HG03095 (cell line): ENCODE data around the gene RAB11FIP4.

ENCODE experiments used
- ATAC-seq: cut with Tn5 transposase; IDR thresholded peaks from one replicate; pipeline ENCODE4 v1.9.1; 2021; ENCODE audit warnings: moderate library complexity; ENCODE audit not compliant: unreplicated experiment

The RAB11FIP4 gene

DNA sequence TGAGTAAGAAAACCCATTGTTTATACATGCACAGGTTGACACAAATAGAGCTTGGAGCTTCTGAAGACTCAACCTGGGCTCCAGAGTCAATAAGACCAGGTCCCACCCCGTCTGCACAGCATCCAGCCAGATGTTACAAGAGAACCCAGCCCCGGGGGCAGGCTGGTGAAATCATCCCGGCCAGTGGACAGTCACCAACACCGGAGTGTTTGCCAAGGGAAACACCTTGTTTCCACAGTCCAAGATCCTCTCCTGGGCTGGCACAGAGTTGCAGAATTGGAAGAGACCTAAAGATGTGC, 90.3 kb downstream of the RAB11FIP4 start:
- no peak for ATAC-seq

DNA sequence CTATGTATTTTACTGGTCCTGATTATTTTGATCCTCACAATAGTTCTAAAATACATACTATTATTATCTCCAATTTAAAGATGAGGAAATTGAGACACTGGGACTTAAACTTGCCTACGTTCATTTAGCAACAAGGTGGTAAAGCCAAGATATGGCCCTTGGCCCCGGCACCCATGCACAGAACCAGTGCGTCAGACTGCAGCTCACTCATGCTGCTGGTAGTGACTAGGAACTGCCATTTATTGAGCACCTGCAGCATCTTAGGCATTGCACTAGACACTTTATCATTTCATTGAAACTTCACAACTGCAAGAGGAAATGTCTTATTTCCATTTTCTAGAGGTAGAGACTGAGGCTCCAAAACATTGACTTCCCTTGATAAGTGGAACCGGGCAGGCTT, 93.3 kb downstream of the RAB11FIP4 start:
- ATAC-seq = no peak

DNA sequence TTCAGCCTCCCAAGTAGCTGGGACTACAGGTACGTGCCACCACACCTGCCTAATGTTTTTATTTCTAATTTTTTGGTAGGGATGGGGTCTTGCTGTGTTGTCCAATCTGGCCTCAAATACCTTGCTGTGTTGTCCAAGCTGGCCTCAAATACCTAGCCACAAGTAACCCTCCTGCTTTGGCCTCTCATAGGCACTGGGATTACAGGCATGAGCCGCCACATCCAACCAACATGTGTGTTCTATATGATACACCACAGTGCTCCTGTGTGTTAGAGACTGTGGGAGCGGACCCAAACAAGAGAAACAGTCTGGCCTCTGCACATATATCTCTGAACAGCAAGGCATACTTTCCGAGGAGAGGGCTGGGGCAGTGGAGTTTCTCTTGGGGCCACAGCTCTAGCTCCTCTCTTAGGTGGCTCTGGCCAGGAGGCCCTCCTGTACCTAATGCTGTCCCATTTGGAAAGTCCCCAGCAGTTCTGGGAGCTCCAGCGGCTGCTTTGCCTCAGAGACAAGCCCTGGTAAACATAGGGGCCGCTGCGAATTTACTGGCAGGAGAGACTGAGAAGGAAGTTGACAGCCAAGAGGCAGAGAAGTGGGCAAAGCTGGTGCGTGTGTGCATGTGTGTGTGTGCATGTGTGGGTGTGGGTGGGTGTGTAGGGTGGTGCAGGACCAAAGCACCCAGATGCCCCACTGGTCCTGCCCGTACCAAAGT, 95.0 kb downstream of the RAB11FIP4 start:
- ATAC-seq = no peak

DNA sequence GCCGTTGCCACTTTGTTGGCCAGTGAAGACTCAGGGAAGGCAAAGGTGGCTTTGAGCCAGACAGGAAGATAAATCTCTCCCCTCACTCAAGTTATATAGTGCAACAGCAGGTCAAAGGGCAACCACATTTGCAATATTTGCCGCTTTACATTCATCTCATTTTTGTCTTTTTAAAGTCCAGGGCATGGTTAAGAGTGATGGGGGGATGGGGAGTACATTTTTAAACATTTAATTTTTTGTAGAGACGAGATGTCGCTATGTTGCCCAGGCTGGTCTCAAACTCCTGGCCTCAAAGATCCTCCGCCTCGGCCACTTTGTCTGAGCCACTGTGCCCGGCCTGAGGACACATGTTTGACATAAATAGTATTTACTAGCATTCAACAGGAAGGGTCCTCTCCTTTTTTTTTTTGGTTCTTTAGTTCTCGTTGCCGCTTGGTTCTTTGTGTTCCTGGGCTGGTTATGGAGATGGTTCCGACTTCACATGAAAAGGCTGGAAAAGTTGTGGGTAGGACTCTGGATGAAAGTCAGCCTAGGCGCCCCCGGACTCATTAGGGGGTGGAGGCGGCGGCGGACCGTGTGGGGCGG, 95.7 kb downstream of the RAB11FIP4 start:
- ATAC-seq = no peak

DNA sequence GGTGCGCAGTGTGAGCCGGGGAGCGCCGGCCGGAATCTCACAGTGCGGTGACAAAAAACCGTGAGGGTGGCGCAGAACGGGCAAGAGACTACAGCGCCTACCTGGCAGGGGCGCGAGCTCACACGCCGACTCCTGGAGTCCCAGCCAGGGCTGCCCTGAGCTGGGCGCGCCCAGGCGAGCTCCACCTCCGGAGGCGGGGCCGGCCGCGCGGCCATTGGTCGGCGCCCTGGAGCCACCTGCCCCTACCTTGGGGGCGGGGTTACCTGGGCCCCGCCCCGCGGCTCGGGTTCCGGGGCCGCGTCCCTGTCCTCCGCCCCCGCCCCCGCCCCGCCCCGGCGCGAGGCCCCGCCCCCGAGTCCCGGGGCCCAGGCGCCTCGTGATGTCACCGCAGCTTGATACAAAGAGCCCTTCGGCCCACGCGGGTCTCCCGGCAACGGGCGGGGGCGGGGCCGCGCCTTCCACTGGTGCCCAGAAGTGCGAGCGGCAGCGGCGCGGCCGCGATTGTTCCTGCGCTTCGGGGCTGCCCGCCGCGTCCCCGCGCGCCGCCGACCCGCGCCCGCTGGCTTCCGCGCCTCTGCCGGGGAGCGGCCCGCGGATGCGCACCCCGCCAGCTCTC, 96.3 kb downstream of the RAB11FIP4 start:
- peak; percentile 62 for ATAC-seq

DNA sequence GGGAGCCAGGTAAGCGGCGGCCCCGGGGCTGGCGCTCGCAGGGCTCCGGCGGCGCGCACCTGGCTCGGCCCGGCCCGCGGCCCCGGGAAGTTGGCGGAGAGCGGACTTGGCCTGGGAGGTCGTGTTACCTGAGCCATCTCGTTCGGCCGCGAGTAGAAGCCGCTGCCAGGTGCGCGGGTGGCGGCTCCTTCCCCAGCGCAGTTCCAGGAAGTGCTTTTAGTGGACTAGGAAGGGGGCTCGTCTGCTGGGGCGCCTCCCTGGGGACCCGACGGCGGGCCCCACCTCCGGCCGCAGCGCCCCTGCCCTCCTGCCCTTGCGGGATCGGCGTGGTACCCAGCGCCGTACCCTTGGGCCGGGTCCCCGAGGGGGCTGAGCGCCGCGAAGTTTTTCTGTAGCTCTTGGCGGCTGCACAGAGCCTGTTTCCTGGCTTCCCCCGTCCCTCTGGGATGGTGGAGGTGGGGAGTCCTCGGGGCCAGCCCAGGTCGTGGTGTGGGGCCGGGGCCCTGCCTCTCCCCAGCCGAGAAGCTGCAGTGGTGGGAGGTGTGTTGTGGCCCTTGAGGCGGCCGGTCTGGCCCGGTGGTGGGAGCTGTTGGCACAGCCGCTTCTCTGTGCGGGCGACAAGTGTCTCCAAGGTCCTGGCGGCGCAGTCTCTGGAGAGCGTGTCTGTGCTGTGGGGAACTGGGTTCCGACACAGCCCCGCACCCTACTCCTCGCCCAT, 96.9 kb downstream of the RAB11FIP4 start:
- ATAC-seq = peak; percentile 7

DNA sequence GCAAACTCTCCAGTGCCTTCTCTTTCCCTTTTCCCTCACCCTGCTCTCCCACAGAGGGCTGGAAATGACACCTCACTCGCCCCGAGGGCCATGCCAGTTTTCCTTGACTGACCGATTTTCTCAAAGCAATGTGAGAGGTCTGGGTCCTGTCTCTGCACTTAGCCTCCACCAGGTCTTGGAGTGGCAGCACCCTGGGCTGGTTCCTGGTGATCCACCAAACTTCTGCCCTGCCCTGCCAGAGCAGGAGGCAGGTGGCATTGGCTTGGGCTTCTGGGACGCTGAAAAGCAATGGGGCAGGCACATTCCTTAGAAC, 97.5 kb downstream of the RAB11FIP4 start:
- no peak for ATAC-seq

DNA sequence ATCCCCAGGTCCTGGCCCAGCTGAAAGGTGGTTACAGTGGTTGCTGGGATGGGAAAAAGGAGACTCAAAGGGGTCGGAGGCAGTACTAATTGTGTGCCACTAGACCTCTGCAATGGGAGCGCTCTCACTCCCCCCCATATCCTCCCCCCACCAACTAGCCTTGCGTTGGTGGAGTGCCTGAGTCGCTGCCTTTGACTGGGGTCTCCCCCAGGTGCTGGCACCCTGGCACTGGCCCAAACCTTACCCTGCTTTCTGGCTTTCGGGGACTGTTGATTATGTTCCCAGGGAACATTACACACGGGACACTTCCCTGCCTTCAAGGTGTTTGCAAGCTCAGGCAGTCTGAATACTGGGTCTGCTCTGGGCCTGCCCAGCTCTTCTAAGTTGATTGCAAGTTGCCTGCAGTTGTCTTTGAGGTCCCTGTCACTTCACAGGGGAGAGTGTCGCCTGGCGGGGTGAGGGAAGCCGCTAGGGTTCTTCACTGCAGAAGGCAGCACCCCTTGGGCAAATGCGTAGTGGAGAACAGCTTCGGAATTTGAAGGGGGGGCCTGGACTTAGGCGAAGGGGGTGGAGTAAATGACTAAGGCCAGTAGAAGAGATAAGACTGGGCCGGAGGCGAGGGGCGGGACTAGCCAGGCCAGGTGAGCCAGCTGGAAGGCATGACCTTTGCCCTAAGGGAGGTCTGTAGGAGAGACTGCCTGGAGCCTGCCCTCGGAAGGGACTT, 98.0 kb downstream of the RAB11FIP4 start:
- ATAC-seq = no peak

DNA sequence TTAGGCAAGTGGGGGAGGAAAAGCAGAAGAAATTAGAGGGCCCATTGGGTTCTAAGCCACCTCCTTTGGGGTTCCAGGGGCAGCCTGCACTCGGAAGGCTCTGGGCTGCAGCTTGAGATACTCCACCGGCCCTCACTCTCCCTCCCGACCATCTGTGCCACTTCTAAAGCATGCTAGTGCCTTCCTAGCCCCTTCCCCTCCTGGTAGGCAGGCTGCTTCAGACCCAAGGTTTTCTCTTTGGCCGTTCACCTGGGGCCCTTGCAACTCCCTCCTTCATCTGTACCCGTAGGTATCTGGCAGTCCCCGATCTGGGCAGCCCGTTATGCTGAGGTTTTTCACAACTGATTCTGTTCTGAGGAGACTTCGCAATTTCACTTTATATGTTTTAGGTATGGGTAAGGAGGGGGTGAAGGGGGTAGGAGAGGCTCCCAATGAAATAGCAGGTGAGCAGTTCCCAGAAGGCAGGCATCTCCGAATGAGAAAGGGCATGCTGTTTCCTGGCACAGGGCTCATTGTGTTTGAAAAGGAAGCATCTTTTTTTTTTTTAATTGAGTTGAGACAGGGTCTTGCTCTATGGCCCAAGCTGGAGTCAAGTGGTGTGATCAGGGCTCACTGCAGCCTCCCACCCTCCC, 98.7 kb downstream of the RAB11FIP4 start:
- no peak for ATAC-seq

DNA sequence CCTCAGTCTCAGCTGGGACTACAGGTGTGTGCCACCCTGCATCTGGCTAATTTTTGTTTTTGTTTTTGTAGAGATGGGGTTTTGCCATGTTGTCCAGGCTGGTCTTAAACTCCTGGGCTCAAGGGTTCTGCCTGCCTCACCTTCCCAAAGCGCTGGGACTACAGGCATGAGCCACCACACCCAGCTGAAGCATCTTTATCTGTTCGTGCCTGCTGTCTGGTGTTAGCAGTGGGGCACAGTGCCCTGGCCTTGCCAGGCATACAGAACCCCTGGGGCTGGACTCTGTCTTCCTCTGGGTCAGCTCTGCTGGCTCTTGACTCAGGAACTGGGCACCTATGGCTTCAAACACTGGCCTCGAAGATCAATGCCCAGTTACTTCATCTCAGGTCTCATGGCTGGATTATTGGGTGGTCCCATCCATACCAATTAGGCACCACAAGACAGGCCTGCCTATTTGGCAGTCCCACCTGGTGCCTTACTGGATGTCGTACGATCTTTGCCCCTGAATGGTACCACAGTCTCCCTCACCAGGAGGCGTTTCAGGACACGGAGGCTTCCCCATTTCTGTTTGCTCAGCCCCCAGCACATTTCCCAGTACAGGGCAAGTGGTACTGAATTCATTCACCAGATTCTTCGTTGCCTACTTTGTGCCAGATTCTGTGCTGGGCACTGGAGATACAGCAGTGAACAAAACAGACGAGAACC, 99.3 kb downstream of the RAB11FIP4 start:
- no peak for ATAC-seq

DNA sequence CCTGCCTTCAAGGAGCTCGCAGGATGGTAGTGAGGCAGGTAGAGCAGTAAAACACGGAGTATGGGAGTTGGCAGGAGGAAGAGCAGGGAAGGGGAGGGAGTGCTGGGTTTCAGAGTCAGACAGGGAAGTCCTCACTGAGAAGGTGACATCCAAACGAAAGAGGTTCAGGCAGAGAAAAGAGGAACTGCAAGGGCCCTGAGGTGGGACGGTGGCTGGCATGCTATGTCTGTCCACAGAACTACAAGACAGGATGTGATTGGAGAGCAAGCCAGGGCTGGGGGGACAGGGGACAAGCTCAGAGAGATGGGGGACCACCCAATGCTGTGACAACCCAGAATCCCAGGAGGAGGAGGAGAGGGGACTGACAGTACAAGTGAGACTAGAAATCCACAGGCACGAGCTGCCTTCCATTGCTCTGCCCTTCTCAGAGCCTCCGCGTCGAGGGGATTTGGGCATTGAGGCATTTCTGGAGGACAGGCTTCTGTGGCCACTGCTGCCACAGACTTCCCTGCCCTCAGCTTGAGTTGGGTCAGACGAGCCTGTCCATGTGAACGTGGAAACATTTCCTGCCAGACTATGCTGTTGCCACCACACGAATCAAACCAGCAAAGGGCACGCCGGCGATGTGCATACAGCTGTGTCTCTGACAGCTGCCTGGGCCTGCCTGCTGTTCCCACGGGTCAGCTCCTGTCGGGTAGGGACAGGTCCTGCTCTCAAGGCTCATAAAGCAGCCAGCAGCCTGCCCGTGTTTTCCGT, 100.1 kb downstream of the RAB11FIP4 start:
- ATAC-seq = peak; percentile 26

DNA sequence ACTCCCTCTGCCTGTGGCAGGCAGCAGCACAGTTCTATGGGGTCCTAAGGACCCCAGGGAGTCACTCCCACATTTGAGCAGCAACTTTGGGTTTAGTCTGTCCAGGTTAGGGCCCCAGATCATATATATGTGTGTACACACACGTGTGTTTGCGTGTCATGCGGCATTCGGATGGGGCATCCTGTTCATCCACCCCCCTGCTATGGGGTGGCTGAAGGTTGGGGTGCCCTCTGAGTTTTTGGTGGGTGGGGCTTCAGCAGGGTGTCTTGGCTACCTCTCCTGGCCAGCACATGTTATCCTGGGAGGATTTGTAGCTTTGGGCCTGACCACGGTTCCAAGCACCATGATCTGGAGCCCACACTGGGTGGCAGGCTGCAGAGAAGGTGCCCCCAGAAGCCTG, 100.7 kb downstream of the RAB11FIP4 start:
- no peak for ATAC-seq

DNA sequence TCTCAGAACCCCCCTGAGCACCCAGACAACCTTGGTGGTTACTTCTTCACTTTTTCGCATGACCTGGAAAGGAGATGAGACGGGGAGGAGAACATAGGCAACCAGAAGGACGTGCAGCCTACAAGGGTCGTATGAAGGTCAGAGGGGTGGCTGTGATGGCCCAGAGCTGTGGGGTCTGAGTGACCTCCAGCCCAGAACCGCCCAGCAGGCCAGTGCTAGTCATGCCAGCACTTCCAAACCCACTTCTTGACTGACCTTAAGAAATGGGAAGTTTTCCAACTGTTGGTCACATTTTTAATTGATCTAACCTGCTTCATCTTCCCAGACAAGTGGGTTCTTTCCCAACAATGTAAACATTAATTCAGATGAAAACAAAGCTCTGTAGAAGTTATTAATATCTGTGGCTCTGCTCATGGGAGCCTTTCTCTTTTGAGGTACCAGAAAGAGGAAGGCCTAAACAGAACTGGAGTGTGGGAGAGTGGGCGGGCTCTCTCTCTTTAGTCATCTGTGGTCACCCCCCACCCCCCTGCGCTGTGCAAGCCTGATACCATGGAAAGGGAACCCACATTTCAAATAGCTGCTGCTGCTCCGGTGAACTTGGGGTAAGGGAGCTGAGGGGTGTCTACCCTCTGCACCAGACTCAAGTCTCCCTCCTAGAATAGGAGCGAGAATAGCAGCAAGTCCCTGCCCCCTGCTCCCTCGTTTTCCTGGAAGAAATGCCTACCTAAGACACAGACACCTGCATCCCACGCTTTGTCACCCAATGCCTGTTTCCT, 101.6 kb downstream of the RAB11FIP4 start:
- no peak for ATAC-seq

DNA sequence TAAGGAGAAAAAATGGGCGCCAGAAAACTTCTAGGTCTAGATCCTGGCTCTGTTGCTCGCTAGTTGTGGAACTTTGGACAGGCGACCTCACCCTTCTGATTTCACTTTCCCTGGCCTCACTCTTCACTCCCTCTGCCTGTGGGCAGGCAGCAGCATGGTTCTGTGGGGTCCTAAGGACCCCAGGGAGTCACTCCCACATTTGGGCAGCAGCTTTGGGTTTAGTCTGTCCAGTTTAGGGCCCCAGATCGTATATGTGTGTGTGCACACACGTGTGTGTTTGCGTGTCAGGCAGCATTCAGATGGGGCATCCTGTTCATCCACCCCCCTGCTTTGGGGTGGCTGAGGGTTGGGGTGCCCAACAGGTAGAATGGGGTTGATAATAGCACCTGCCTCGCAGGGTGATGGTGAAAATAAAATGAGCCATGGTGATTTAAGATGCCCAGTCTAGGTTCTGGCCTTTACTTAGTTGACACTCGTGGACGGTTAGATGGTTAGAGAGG, 102.2 kb downstream of the RAB11FIP4 start:
- ATAC-seq = no peak

DNA sequence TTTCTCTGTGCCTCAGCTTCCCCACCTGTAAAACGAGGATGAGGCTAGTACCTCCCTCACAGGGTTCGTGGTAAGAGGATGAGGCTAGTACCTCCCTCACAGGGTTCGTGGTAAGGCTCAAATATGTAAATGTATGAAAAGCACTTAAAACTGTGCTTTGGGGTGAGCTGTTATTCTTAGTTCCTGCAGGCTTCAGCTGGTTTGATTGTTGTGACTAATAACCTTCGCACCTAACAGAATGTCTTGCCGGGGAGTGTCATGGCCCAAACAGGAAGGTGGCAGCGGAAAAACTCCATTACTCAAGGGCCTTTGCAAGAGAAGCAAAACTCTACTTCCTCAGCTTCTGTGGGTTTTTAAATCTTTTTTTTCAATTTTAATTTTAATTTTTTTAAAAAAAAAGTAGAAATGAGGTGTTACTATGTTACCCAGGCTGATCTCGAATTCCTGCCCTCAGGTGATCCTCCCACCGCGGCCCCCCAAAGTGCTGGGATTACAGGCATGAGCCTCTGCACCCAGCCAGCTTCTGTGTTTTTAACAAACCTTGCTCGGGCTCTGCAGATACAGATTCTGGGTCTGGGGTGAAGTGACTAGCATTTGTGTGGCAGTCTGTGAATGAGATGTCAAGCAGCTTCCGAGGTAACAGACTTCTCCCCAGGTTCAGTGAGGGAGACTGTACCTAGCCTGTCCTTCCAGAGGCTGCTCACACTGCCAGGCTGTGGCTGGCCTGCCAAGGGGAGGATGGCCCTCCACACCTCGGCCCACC, 103.0 kb downstream of the RAB11FIP4 start:
- no peak for ATAC-seq

DNA sequence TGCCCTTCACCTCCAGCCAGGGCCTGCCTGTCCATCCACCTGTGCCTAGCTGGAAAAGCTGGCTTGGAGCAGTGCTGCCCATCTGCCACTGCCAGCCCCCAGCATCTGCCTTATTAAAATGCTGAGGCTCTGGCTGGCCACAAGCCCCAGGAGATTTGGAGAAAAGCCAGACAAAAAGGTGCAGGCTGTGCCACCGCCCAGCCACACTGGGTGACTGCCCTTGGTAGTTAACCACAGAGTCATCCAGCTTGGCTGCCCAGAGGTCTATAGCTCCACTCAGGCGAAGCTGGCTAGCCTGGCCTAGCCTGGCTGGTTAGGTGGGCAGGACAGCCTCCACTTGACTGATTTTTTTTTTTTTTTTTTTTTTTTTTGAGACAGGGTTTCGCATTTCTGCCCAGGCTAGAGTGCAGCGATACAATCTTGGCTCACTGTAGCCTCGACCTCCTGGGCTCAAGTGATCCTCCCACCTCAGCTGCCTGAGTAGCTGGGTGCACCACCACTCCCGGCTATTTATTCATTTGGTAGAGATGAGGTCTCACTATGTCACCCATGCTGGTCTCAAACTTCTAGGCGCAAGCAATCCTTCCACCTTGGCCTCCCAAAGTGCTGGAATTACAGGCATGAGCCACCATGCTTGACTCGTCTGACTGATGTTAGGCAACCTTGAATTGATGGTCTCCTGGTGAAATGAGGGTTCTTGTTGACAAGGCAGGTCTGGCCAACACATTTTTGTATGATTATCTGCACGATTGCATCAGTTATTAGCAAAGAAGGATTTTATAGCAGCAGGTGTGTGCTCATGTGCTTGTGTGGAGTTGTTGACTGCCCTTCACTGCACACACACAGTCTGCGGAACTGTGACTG, 103.8 kb downstream of the RAB11FIP4 start:
- no peak for ATAC-seq

DNA sequence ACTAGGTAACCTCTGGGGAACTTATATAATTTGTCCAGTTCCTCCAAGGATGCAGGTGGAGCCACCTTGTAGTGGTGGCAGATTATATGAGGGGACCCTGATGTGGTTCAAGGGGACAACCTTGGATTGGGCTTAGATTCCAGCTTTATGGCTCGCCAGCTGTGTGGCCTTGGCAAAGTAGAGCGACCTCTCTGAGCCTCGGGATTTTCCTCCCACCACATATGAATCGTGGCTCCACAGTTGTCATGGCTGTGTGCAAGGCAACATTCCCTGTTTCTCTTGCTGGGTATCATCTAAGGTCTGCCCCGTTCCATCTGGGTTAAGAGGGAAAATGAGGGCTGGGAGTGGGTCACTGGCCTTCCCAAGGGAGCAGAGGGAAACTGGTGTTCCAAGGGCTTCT, 104.6 kb downstream of the RAB11FIP4 start:
- ATAC-seq = no peak
